Fibroblast of lung (primary cell): ENCODE measurements around the gene CDKN2D. TPM values are rescaled to one million over a fixed set of nuclear protein-coding genes. Genes with fewer than 3 reads are reported as not detected.

Source experiments
- DNase-seq, 2 donors: peaks; one replicate each; pipeline versions ENCODE4 v3.0.0 to v3.0.0-alpha.2; 2010; ENCODE audit warnings: low read depth in 2 of 2
- H2AFZ ChIP-seq: 2 replicates; pipeline ENCODE4 v1.5.1; 2012; ENCODE audit warnings: low read length, control low read depth, inconsistent platforms
- H3K27ac ChIP-seq: 2 replicates; pipeline ENCODE4 v1.5.1; 2011; ENCODE audit warnings: low read length, control low read depth; ENCODE audit not compliant: insufficient read depth
- H3K27me3 ChIP-seq: 2 replicates; pipeline ENCODE4 v1.5.1; 2011; ENCODE audit warnings: mild to moderate bottlenecking, low read length; ENCODE audit not compliant: control insufficient read depth, insufficient read depth
- H3K36me3 ChIP-seq: 2 replicates; pipeline ENCODE4 v1.5.1; 2011; ENCODE audit warnings: low read length; ENCODE audit not compliant: control insufficient read depth, insufficient read depth
- H3K4me1 ChIP-seq: 2 replicates; pipeline ENCODE4 v1.5.1; 2011; ENCODE audit warnings: low read length; ENCODE audit not compliant: control insufficient read depth, insufficient read depth; ENCODE audit errors: extremely low read depth
- H3K4me2 ChIP-seq: 2 replicates; pipeline ENCODE4 v1.5.1; 2011; ENCODE audit warnings: low read length, control low read depth; ENCODE audit not compliant: insufficient read depth; ENCODE audit errors: extremely low read depth
- H3K4me3 ChIP-seq, 4 experiments: fragments of 200-600 bp in 1 of 4; sonication (generic) in 1 of 4; replicated peaks in 1 of 4; 2 replicates each; pipeline ENCODE4 v1.5.1; 2011 to 2016; ENCODE audit warnings: low read length in 4 of 4, low read depth in 3 of 4, mild to moderate bottlenecking in 3 of 4, control low read depth in 2 of 4, inconsistent platforms in 1 of 4, mixed read lengths in 1 of 4; ENCODE audit not compliant: insufficient read depth in 1 of 4; ENCODE audit errors: control extremely low read depth in 1 of 4
- H3K79me2 ChIP-seq: 2 replicates; pipeline ENCODE4 v1.5.1; 2012; ENCODE audit warnings: mild to moderate bottlenecking, low read length, inconsistent platforms; ENCODE audit not compliant: control insufficient read depth, insufficient read depth
- H3K9ac ChIP-seq: 2 replicates; pipeline ENCODE4 v1.5.1; 2011; ENCODE audit warnings: mild to moderate bottlenecking, low read length, control low read depth; ENCODE audit not compliant: insufficient read depth
- H3K9me3 ChIP-seq: 2 replicates; pipeline ENCODE4 v1.5.1; 2012; ENCODE audit warnings: low read depth, low read length; ENCODE audit not compliant: control insufficient read depth, insufficient read depth
- H4K20me1 ChIP-seq: 2 replicates; pipeline ENCODE4 v1.5.1; 2011; ENCODE audit warnings: low read length; ENCODE audit not compliant: control insufficient read depth, insufficient read depth; ENCODE audit errors: extremely low read depth
- CTCF ChIP-seq, 2 donors: IDR thresholded peaks in 1 of 2; conservative IDR thresholded peaks in 1 of 2; 1 replicate in 1 of 2; 2 replicates in 1 of 2; pipeline ENCODE4 v1.5.1; 2011 to 2012; ENCODE audit warnings: low read length in 2 of 2, control low read depth in 1 of 2, inconsistent platforms in 1 of 2, low read depth in 1 of 2, mild to moderate bottlenecking in 1 of 2
- EZH2 ChIP-seq: IDR thresholded peaks from 2 replicates; pipeline ENCODE4 v1.5.1; 2012; ENCODE audit warnings: low read length, control low read depth, mild to moderate bottlenecking; ENCODE audit errors: missing control alignments
- polyA plus RNA-seq, 2 donors: library from polyadenylated mRNA; depleted of rRNA in 1 of 2; stranded (reverse) in 1 of 2; unstranded in 1 of 2; fragments of >200 nt; gene quantifications; 2 replicates each; pipeline ENCODE4 v1.2.1, GENCODE V29; 2011 to 2012; ENCODE audit warnings: missing spikeins in 1 of 2
- total RNA-seq: library from RNA; depleted of rRNA; stranded (reverse); fragments of >200 nt; gene quantifications from 2 replicates; pipeline ENCODE4 v1.2.1, GENCODE V29; 2014

CDKN2D gene
- total and polyA plus RNA-seq, 2 donors (not counting 1 experiment from before 2014, with no cell fraction given), result 9.7 to 10.7 TPM

- H2AFZ ChIP-seq, result no peak overlapping the region
- no peaks in the 10 kb centered on the region for H3K9me3 ChIP-seq
- no peaks in the 10 kb centered on the region for H3K79me2 ChIP-seq
- H3K36me3 ChIP-seq, result no peaks in the 10 kb centered on the region
- H3K27me3 ChIP-seq, result no peaks in the 10 kb centered on the region
- H3K4me1 ChIP-seq, result no peaks in the 10 kb centered on the region
- H3K9ac ChIP-seq, result no peak overlapping the region
- no peak for DNase-seq
- no peak overlapping the region for H3K4me3 ChIP-seq
- H3K4me2 ChIP-seq, result no peak overlapping the region
- H3K27ac ChIP-seq, result no peak overlapping the region
- no peak for TF ChIP-seq EZH2
- TF ChIP-seq CTCF (conservative IDR thresholded peaks at IDR 0.05 in 1 of 2, IDR thresholded peaks at IDR 0.05 in 1 of 2; ENCODE audit: low read depth in 1 of 2, low read length in 2 of 2), result no peak
- H4K20me1 ChIP-seq, result no peaks in the 10 kb centered on the region
Measured at GRCh38 chr19:10525636-10526035, 43.1 kb downstream of the CDKN2D start.

- H3K4me3 ChIP-seq, result no peak overlapping the region
- DNase-seq, result no peak
- no peak for TF ChIP-seq EZH2
- no peak for TF ChIP-seq CTCF (conservative IDR thresholded peaks at IDR 0.05 in 1 of 2, IDR thresholded peaks at IDR 0.05 in 1 of 2; ENCODE audit: low read depth in 1 of 2, low read length in 2 of 2)
Measured at GRCh38 chr19:10523135-10523636, 45.6 kb downstream of the CDKN2D start.

GRCh38 chr19:10521461-10522171 lies 47.2 kb downstream of the CDKN2D start:
- no peak overlapping the region for H3K9ac ChIP-seq
- no peaks in the 10 kb centered on the region for H3K79me2 ChIP-seq
- H4K20me1 ChIP-seq, result no peaks in the 10 kb centered on the region
- H3K27me3 ChIP-seq, result peaks cover 18% of the 10 kb centered on the region
- H3K4me2 ChIP-seq, result no peak overlapping the region
- no peaks in the 10 kb centered on the region for H3K9me3 ChIP-seq
- no peak overlapping the region for H2AFZ ChIP-seq
- no peak overlapping the region for H3K4me3 ChIP-seq
- TF ChIP-seq EZH2 (no peak), CTCF (conservative IDR thresholded peaks at IDR 0.05 in 1 of 2, IDR thresholded peaks at IDR 0.05 in 1 of 2; ENCODE audit: low read depth in 1 of 2, low read length in 2 of 2) (no peak)
- H3K36me3 ChIP-seq, result no peaks in the 10 kb centered on the region
- peaks cover 4% of the 10 kb centered on the region for H3K4me1 ChIP-seq
- no peak for DNase-seq
- no peak overlapping the region for H3K27ac ChIP-seq

More at GRCh38 chr19:10523135-10523636, 45.6 kb downstream of the CDKN2D start:
- no peaks in the 10 kb centered on the region for H3K79me2 ChIP-seq
- no peaks in the 10 kb centered on the region for H3K36me3 ChIP-seq
- peaks cover 11% of the 10 kb centered on the region for H3K27me3 ChIP-seq
- no peaks in the 10 kb centered on the region for H4K20me1 ChIP-seq
- H3K4me2 ChIP-seq, result no peak overlapping the region
- H3K27ac ChIP-seq, result no peak overlapping the region
- H3K4me1 ChIP-seq, result no peaks in the 10 kb centered on the region
- H3K9ac ChIP-seq, result no peak overlapping the region
- no peak overlapping the region for H2AFZ ChIP-seq
- H3K9me3 ChIP-seq, result no peaks in the 10 kb centered on the region
